GM04503 (cell line): Measurements from ENCODE around the gene TLX1.

Experiments
- DNase-seq: peaks from one replicate; pipeline ENCODE4 v3.0.0-alpha.2; 2012; ENCODE audit warnings: low read depth

Gene TLX1

GRCh38 chr10:101112799-101113594 is 18.1 kb upstream of the TLX1 start:
- DNase-seq: no peak

- no peak for DNase-seq
These were observed 17.2 kb upstream of the TLX1 start for GRCh38 chr10:101113890-101114403.

GRCh38 chr10:101114646-101115045 is 16.5 kb upstream of the TLX1 start:
- no peak for DNase-seq

- no peak for DNase-seq
These were observed 14.3 kb upstream of the TLX1 start for GRCh38 chr10:101116754-101117153.

- DNase-seq: no peak
These were observed 13.1 kb upstream of the TLX1 start for GRCh38 chr10:101118031-101118430.

GRCh38 chr10:101120520-101120883 is 10.6 kb upstream of the TLX1 start:
- DNase-seq: no peak

- no peak for DNase-seq
These were observed 10.0 kb upstream of the TLX1 start for GRCh38 chr10:101120884-101121653.

- DNase-seq: no peak
These were observed 9.5 kb upstream of the TLX1 start for GRCh38 chr10:101121654-101122031.

GRCh38 chr10:101122270-101123084 is 8.6 kb upstream of the TLX1 start:
- DNase-seq: no peak

GRCh38 chr10:101123085-101123814 is 7.8 kb upstream of the TLX1 start:
- no peak for DNase-seq

- DNase-seq: no peak
These were observed 7.1 kb upstream of the TLX1 start for GRCh38 chr10:101123815-101124617.

GRCh38 chr10:101124933-101125332 is 6.2 kb upstream of the TLX1 start:
- no peak for DNase-seq

- no peak for DNase-seq
These were observed 4.1 kb upstream of the TLX1 start for GRCh38 chr10:101126684-101127628.

GRCh38 chr10:101130141-101130540 is 959 bp upstream of the TLX1 start:
- DNase-seq: no peak

GRCh38 chr10:101131962-101132635 is 999 bp downstream of the TLX1 start:
- no peak for DNase-seq

- DNase-seq: no peak
These were observed 1.8 kb downstream of the TLX1 start for GRCh38 chr10:101132636-101133473.

GRCh38 chr10:101133489-101134298 is 2.6 kb downstream of the TLX1 start:
- no peak for DNase-seq
